WTC11 (cell line): Measurements from ENCODE around the gene A1BG. TPM values are rescaled to one million over a fixed set of nuclear protein-coding genes. Genes with fewer than 3 reads are reported as not detected.

ENCODE experiments used
- KAT7 ChIP-seq: sonication (generic); formaldehyde crosslinking; IDR thresholded peaks from 2 replicates; pipeline ENCODE4 v1.8.1; 2023; ENCODE audit warnings: missing genetic modification reagents, mild to moderate bottlenecking, borderline replicate concordance
- MXD4 ChIP-seq: fragments of 250-450 bp; sonication (Bioruptor Pico); IDR thresholded peaks from 2 replicates; pipeline ENCODE4 v1.8.0; 2021; ENCODE audit warnings: mild to moderate bottlenecking, moderate library complexity, borderline replicate concordance
- ZNF219 ChIP-seq: sonication (generic); formaldehyde crosslinking; IDR thresholded peaks from 2 replicates; pipeline ENCODE4 v1.8.0; 2023; ENCODE audit warnings: missing genetic modification reagents, mild to moderate bottlenecking, borderline replicate concordance
- ZNF396 ChIP-seq: fragments of 250-450 bp; sonication (Bioruptor Pico); IDR thresholded peaks from 2 replicates; pipeline ENCODE4 v1.8.0; 2021; ENCODE audit warnings: mild to moderate bottlenecking, moderate library complexity, borderline replicate concordance
- ZNF423 ChIP-seq: fragments of 250-450 bp; sonication (Bioruptor Pico); IDR thresholded peaks from 2 replicates; pipeline ENCODE4 v2.1.2; 2022; ENCODE audit warnings: mild to moderate bottlenecking, moderate library complexity
- total RNA-seq: library from RNA; stranded (reverse); gene quantifications from 3 replicates; pipeline ENCODE4 v1.2.3, GENCODE V29; 2021
- TF ChIP-seq, protein P1 (sequence below): sonication (generic); formaldehyde crosslinking; IDR thresholded peaks from 2 replicates; pipeline ENCODE4 v1.8.0; 2022; ENCODE audit warnings: mild to moderate bottlenecking, missing genetic modification reagents
- TF ChIP-seq, protein P2 (sequence below): sonication (generic); formaldehyde crosslinking; IDR thresholded peaks from 2 replicates; pipeline ENCODE4 v1.8.0; 2022; ENCODE audit warnings: mild to moderate bottlenecking, missing genetic modification reagents
- TF ChIP-seq, protein P3 (sequence below): sonication (generic); formaldehyde crosslinking; IDR thresholded peaks from 2 replicates; pipeline ENCODE4 v1.8.1; 2023; ENCODE audit warnings: mild to moderate bottlenecking, missing genetic modification reagents
- TF ChIP-seq, protein P4 (sequence below): sonication (generic); formaldehyde crosslinking; IDR thresholded peaks from 2 replicates; pipeline ENCODE4 v1.8.0; 2022; ENCODE audit warnings: mild to moderate bottlenecking, missing genetic modification reagents
- TF ChIP-seq, protein P5 (sequence below): fragments of 250-450 bp; sonication (Bioruptor Pico); IDR thresholded peaks from 2 replicates; pipeline ENCODE4 v1.9.0; 2021; ENCODE audit warnings: mild to moderate bottlenecking, borderline replicate concordance
- TF ChIP-seq, protein P6 (sequence below): fragments of 250-450 bp; sonication (Bioruptor Pico); conservative IDR thresholded peaks from 2 replicates; pipeline ENCODE4 v1.9.0; 2021; ENCODE audit warnings: mild to moderate bottlenecking
- TF ChIP-seq, protein P7 (sequence below): sonication (generic); formaldehyde crosslinking; IDR thresholded peaks from 2 replicates; pipeline ENCODE4 v1.8.0; 2023; ENCODE audit warnings: mild to moderate bottlenecking, missing genetic modification reagents
- TF ChIP-seq, protein P8 (sequence below): sonication (generic); formaldehyde crosslinking; IDR thresholded peaks from 2 replicates; pipeline ENCODE4 v1.8.1; 2023; ENCODE audit warnings: mild to moderate bottlenecking, moderate library complexity, missing genetic modification reagents

A1BG gene
- total RNA-seq, 1 experiment from 2014 or later, result 24.3 TPM

DNA sequence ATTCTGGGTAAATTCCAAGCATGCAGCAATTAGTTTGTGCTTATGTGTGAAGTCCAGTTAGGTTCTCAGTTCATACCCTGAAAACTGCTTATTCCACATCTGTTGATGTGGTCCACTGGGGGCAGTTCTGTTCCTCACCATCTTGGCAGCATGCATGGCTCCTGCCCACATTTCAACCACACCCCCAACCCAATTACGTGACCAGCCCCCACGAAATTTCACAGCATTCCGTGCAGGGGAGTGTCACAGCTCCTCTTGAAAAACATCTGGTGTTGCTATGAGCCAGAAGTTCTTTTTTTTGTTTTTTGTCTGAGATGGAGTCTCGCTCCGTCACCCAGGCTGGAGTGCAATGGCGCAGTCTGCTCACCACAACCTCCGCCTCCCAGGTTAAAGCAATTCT is 57.2 kb downstream of the A1BG start (continued):
- TF ChIP-seq, protein P1, sequence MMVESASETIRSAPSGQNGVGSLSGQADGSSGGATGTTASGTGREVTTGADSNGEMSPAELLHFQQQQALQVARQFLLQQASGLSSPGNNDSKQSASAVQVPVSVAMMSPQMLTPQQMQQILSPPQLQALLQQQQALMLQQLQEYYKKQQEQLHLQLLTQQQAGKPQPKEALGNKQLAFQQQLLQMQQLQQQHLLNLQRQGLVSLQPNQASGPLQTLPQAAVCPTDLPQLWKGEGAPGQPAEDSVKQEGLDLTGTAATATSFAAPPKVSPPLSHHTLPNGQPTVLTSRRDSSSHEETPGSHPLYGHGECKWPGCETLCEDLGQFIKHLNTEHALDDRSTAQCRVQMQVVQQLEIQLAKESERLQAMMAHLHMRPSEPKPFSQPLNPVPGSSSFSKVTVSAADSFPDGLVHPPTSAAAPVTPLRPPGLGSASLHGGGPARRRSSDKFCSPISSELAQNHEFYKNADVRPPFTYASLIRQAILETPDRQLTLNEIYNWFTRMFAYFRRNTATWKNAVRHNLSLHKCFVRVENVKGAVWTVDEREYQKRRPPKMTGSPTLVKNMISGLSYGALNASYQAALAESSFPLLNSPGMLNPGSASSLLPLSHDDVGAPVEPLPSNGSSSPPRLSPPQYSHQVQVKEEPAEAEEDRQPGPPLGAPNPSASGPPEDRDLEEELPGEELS, result no peak
- TF ChIP-seq ZNF219, result no peak
- TF ChIP-seq, protein P2, sequence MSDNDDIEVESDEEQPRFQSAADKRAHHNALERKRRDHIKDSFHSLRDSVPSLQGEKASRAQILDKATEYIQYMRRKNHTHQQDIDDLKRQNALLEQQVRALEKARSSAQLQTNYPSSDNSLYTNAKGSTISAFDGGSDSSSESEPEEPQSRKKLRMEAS, result no peak
- TF ChIP-seq ZNF396 (CRISPR knock-in tag), result no peak
- TF ChIP-seq, protein P3, sequence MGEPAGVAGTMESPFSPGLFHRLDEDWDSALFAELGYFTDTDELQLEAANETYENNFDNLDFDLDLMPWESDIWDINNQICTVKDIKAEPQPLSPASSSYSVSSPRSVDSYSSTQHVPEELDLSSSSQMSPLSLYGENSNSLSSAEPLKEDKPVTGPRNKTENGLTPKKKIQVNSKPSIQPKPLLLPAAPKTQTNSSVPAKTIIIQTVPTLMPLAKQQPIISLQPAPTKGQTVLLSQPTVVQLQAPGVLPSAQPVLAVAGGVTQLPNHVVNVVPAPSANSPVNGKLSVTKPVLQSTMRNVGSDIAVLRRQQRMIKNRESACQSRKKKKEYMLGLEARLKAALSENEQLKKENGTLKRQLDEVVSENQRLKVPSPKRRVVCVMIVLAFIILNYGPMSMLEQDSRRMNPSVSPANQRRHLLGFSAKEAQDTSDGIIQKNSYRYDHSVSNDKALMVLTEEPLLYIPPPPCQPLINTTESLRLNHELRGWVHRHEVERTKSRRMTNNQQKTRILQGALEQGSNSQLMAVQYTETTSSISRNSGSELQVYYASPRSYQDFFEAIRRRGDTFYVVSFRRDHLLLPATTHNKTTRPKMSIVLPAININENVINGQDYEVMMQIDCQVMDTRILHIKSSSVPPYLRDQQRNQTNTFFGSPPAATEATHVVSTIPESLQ (CRISPR knock-in tag), result no peak
- TF ChIP-seq, protein P4, sequence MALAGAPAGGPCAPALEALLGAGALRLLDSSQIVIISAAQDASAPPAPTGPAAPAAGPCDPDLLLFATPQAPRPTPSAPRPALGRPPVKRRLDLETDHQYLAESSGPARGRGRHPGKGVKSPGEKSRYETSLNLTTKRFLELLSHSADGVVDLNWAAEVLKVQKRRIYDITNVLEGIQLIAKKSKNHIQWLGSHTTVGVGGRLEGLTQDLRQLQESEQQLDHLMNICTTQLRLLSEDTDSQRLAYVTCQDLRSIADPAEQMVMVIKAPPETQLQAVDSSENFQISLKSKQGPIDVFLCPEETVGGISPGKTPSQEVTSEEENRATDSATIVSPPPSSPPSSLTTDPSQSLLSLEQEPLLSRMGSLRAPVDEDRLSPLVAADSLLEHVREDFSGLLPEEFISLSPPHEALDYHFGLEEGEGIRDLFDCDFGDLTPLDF (CRISPR knock-in tag), result no peak
- TF ChIP-seq, protein P5, sequence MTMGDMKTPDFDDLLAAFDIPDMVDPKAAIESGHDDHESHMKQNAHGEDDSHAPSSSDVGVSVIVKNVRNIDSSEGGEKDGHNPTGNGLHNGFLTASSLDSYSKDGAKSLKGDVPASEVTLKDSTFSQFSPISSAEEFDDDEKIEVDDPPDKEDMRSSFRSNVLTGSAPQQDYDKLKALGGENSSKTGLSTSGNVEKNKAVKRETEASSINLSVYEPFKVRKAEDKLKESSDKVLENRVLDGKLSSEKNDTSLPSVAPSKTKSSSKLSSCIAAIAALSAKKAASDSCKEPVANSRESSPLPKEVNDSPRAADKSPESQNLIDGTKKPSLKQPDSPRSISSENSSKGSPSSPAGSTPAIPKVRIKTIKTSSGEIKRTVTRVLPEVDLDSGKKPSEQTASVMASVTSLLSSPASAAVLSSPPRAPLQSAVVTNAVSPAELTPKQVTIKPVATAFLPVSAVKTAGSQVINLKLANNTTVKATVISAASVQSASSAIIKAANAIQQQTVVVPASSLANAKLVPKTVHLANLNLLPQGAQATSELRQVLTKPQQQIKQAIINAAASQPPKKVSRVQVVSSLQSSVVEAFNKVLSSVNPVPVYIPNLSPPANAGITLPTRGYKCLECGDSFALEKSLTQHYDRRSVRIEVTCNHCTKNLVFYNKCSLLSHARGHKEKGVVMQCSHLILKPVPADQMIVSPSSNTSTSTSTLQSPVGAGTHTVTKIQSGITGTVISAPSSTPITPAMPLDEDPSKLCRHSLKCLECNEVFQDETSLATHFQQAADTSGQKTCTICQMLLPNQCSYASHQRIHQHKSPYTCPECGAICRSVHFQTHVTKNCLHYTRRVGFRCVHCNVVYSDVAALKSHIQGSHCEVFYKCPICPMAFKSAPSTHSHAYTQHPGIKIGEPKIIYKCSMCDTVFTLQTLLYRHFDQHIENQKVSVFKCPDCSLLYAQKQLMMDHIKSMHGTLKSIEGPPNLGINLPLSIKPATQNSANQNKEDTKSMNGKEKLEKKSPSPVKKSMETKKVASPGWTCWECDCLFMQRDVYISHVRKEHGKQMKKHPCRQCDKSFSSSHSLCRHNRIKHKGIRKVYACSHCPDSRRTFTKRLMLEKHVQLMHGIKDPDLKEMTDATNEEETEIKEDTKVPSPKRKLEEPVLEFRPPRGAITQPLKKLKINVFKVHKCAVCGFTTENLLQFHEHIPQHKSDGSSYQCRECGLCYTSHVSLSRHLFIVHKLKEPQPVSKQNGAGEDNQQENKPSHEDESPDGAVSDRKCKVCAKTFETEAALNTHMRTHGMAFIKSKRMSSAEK (CRISPR knock-in tag), result no peak
- TF ChIP-seq, protein P6, sequence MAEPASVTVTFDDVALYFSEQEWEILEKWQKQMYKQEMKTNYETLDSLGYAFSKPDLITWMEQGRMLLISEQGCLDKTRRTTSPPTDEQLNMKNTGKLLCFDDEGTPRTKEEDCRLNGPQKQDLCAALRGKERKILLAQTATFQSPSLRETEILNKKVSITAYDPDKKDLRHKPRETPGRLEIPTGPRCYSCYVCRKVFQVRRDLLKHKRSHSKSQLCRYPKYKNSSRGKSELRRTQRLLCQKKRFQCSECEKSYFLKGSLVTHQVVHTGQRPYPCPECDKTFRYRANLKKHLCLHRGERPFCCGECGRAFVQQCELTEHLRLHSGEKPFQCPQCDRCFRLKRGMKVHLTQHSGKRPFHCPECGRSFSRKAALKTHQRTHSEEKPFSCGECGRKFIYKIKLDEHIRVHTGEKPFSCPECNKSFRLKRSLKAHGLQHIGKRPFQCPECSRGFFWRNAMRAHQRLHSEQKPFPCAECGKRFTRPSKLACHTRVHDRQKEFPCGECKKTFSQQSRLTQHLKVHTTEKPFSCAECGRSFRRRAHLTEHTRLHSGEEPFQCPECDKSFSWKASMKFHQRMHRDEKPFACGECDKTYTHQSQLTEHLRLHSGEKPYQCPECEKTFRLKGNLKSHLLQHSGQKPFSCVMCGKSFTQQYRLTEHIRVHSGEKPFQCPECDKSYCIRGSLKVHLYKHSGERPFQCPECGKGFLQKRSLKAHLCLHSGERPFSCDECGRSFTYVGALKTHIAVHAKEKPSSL, result no peak
- TF ChIP-seq KAT7 (CRISPR knock-in tag), result no peak
- TF ChIP-seq MXD4 (CRISPR knock-in tag), result no peak
- TF ChIP-seq, protein P7, sequence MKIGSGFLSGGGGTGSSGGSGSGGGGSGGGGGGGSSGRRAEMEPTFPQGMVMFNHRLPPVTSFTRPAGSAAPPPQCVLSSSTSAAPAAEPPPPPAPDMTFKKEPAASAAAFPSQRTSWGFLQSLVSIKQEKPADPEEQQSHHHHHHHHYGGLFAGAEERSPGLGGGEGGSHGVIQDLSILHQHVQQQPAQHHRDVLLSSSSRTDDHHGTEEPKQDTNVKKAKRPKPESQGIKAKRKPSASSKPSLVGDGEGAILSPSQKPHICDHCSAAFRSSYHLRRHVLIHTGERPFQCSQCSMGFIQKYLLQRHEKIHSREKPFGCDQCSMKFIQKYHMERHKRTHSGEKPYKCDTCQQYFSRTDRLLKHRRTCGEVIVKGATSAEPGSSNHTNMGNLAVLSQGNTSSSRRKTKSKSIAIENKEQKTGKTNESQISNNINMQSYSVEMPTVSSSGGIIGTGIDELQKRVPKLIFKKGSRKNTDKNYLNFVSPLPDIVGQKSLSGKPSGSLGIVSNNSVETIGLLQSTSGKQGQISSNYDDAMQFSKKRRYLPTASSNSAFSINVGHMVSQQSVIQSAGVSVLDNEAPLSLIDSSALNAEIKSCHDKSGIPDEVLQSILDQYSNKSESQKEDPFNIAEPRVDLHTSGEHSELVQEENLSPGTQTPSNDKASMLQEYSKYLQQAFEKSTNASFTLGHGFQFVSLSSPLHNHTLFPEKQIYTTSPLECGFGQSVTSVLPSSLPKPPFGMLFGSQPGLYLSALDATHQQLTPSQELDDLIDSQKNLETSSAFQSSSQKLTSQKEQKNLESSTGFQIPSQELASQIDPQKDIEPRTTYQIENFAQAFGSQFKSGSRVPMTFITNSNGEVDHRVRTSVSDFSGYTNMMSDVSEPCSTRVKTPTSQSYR (CRISPR knock-in tag), result no peak
- no peak for TF ChIP-seq ZNF423 (CRISPR knock-in tag)
- TF ChIP-seq, protein P8, sequence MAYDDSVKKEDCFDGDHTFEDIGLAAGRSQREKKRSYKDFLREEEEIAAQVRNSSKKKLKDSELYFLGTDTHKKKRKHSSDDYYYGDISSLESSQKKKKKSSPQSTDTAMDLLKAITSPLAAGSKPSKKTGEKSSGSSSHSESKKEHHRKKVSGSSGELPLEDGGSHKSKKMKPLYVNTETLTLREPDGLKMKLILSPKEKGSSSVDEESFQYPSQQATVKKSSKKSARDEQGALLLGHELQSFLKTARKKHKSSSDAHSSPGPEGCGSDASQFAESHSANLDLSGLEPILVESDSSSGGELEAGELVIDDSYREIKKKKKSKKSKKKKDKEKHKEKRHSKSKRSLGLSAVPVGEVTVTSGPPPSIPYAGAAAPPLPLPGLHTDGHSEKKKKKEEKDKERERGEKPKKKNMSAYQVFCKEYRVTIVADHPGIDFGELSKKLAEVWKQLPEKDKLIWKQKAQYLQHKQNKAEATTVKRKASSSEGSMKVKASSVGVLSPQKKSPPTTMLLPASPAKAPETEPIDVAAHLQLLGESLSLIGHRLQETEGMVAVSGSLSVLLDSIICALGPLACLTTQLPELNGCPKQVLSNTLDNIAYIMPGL (CRISPR knock-in tag), result no peak
